DMS53 (cell line): ENCODE data around the gene C8A.

Source experiments
- DNase-seq: peaks from one replicate; lab custom pipeline; 2025; lab: John Stamatoyannopoulos, UW

C8A gene

DNA sequence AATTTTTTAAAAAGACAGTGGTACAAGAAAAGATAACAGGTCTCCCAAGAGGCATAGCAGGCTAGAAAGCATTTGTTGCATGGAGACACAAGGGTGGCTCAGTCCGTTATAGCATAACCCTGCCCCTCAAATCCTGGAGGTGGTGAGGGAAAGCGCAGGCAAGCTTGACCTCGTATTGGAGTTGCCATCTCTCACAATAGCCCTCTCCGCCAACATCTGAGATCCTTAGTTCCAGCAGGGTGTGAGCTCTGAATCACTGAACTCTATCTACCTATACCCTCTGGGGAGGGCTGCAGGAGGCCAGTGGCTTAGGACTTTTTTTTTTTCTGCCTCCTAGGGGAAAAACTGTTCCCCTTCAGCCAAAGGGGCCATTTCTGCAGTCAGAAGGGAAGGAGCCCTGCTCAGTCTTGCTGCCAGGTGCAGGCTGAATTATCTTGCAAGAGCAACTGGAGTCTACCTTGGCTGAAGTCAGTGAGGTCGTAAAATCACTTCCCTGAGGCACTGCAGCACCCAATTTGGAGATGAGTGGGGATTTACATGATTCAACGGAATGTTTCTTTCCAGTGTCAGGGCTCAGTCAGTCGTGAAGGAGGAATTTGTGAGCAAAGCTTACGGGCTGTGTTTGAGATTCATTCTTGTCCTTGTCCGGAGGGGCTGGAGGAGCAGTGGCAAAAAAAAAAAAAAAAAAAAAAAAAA lies 17.2 kb upstream of the C8A start:
- no peak for DNase-seq

GRCh38 chr1:56838759-56839158 lies 15.8 kb upstream of the C8A start:
- no peak for DNase-seq

DNA sequence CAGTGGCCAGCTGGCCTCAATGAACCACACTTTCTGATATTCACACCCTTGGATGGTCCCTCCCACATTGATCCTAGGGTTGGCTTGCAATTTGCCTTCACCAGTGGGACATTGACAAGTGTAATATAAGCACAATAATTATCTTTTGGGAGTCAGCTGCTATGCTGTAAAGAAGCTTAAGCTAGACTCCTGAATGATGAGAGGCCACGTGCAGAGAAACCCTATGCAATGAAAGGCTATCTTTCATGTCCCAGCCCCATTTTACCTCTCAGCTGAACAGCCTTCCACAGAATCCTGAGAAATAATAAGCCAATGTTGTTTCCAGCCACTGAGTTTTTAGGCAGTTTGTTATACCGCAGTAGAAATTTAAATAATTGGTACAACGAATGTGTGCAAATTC lies 11.1 kb upstream of the C8A start:
- DNase-seq: no peak

- DNase-seq: no peak
These were observed 10.0 kb upstream of the C8A start for GRCh38 chr1:56844545-56845136.

DNA sequence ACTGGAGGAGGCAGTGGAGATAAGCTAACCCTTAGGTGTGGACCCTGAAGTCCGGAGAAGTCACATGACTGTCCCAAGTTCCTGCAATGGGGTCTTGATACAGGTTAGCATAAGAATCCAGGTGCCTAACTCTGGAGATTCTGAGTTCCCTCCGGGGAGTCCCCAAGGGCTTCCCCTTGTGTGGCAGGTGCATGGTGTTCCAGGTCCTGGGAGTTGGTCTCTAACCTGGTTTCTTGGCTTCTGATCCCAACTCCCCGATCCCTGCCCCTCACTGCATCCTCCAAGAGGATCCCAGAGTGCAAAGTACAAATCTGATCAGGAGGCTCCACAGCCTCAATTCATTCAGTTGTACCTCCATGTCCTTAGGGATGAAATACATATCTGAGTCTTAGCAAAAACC lies 9.3 kb upstream of the C8A start:
- no peak for DNase-seq

- no peak for DNase-seq
These were observed 4.8 kb upstream of the C8A start for GRCh38 chr1:56849750-56850149.

GRCh38 chr1:56850411-56850810 lies 4.2 kb upstream of the C8A start:
- DNase-seq: no peak

GRCh38 chr1:56850922-56851321 lies 3.7 kb upstream of the C8A start:
- no peak for DNase-seq

DNA sequence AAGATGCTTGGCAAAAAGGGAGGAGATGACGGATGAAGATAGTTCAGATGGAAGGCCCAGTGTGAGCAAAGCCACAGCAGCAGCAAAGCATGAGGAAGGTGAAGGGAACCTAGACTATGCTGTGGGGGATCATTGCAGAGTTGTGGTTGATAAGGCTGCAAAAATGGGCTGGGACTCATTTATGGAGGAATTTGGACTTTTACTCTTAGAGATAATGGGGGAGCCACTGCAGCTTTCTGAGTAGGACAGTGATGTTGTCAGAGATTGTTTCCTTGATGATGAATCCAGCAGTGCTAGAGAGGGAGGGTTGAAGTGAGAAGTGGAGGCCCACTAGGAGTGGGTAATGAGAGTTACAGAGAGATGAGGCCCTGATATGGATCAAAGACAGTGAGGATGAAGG lies 2.1 kb upstream of the C8A start:
- no peak for DNase-seq

DNA sequence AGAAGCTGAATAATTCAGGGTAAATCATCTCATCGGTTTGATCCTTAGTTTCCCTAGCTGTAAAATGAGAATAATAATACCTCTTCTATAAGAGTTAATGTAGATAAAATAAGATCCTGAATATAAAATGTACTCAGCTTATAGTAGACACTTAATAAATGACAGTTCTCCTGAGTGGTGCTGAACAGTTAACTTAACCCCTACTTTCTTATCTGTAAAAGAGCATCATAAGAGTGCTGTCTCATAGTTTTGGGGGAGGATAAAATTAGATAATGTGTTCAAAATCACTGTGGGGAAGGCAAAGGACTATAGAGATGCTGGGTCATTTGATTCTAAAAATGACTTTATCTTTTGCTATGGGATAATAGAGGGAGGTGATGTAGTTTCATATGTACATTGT lies 593 bp downstream of the C8A start:
- DNase-seq: no peak

GRCh38 chr1:56856186-56856585 lies 1.6 kb downstream of the C8A start:
- no peak for DNase-seq

DNA sequence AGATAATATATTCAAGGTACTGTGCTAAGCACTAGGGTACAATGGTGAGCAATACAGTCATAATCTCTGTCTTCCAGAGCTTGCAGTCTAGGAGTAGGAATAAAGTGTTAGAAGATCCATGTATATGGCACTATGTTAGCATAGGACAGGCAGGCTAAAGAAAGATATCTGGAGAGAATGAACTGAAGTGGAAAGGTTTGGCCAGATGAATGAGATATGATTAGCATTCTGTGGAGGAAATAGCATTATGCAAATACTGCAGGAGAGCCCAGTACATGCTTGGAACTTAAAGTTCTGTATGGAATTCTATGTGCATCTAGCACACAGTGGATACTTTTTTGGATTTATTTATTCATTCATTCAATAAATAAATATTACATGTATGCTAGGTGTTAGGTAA lies 4.7 kb downstream of the C8A start:
- no peak for DNase-seq

- DNase-seq: no peak
These were observed 8.8 kb downstream of the C8A start for GRCh38 chr1:56863265-56863992.

DNA sequence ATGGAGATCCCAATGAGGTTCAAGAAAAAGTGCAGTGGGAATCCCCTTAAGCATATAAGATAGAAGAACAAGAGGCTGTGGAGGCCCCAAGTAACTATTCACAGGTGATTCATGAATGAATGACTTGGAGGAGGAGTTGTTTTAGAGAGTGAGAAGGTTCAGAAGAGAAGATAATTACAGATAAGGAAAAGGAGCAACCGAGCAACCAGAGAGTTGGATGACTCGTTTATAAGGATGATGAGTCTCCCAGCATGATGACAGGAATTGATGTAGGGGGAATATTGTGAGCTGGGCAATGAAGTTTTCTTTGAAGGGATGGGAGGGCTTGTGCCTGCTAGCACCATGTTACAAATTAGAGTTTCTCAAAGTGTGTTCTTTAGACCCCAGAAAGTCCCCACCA lies 9.8 kb downstream of the C8A start:
- no peak for DNase-seq

- DNase-seq: no peak
These were observed 12.1 kb downstream of the C8A start for GRCh38 chr1:56866656-56867055.

DNA sequence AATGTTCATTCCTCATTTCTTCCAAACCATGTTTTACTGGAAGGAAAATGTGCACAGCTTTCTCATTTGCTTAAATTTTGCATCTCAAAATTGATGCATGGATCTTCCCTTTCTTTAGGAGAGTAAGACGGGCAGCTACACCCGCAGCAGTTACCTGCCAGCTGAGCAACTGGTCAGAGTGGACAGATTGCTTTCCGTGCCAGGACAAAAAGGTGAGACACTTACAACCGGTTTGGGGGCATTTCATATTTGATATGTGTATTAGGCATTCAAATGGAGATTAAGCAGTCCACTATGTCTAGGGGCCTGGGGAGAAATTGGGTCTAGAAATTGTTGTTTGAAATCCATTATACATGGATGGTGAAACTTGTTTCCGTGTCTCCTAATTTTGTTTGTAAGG lies 12.9 kb downstream of the C8A start:
- no peak for DNase-seq

GRCh38 chr1:56868761-56869160 lies 14.2 kb downstream of the C8A start:
- no peak for DNase-seq

- no peak for DNase-seq
These were observed 18.0 kb downstream of the C8A start for GRCh38 chr1:56872597-56872996.

- DNase-seq: no peak
These were observed 18.6 kb downstream of the C8A start for GRCh38 chr1:56873213-56873612.

- DNase-seq: no peak
These were observed 20.1 kb downstream of the C8A start for GRCh38 chr1:56874689-56875088.

GRCh38 chr1:56877973-56878372 lies 23.4 kb downstream of the C8A start:
- no peak for DNase-seq

- no peak for DNase-seq
These were observed 26.2 kb downstream of the C8A start for GRCh38 chr1:56880774-56881173.

DNA sequence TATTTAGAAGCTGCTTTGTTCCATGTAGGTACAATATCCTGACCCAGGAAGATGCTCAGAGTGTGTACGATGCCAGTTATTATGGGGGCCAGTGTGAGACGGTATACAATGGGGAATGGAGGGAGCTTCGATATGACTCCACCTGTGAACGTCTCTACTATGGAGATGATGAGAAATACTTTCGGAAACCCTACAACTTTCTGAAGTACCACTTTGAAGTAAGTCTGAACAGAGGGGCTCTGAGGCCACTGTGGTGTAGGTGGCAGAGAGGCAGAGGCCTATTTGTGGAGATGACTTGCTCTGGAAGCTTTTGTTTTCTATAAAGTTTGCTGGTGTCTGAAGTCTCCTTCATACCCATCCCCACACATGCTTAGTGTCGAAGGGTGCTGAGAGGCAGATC lies 26.8 kb downstream of the C8A start:
- no peak for DNase-seq

GRCh38 chr1:56890229-56890628 lies 35.6 kb downstream of the C8A start:
- DNase-seq: no peak
